ENCODE results near the gene HEATR3. TPM values are rescaled to one million over a fixed set of nuclear protein-coding genes. Genes with fewer than 3 reads are reported as not detected.

Gene HEATR3
- total RNA-seq, 1 donor from 2014 or later = 16.1 TPM

GRCh38 chr16:50047864-50048263, 17.9 kb upstream of the HEATR3 start:
- intact Hi-C loops (cut with micrococcal nuclease) = no loop called here
- POLR2A ChIA-PET = no interaction called here
- H3K4me3 Mint-ChIP-seq = no peak overlapping the region

GRCh38 chr16:50050802-50051201, 15.0 kb upstream of the HEATR3 start:
- peaks cover 11% of the 10 kb centered on the region for H3K27me3 Mint-ChIP-seq
- H3K9me3 Mint-ChIP-seq = peaks cover 10% of the 10 kb centered on the region
- ATAC-seq (ENCODE audit: low read depth) = no peak
- no peak for DNase-seq
- no peak overlapping the region for H3K4me3 Mint-ChIP-seq
- H3K4me1 Mint-ChIP-seq = no peaks in the 10 kb centered on the region
- ChIA-PET CTCF (no interaction called here), POLR2A (no interaction called here)
- no peak for TF ChIP-seq CTCF (IDR thresholded peaks at IDR 0.05)
- H3K27ac Mint-ChIP-seq = no peak overlapping the region
- H3K36me3 Mint-ChIP-seq (ENCODE audit: low read depth) = no peaks in the 10 kb centered on the region
- intact Hi-C loops (cut with micrococcal nuclease) = no loop called here

More at GRCh38 chr16:50047864-50048263, 17.9 kb upstream of the HEATR3 start:
- TF ChIP-seq CTCF (IDR thresholded peaks at IDR 0.05) = no peak
- ATAC-seq (ENCODE audit: low read depth) (no peak), DNase-seq (no peak)
- H3K9me3 Mint-ChIP-seq = peaks cover 5% of the 10 kb centered on the region
- H3K36me3 Mint-ChIP-seq (ENCODE audit: low read depth) = no peaks in the 10 kb centered on the region
- no peak overlapping the region for H3K27ac Mint-ChIP-seq
- CTCF ChIA-PET = no interaction called here
- peaks cover 17% of the 10 kb centered on the region for H3K27me3 Mint-ChIP-seq
- H3K4me1 Mint-ChIP-seq = no peaks in the 10 kb centered on the region

- H3K36me3 Mint-ChIP-seq (ENCODE audit: low read depth) = no peaks in the 10 kb centered on the region
- H3K4me1 Mint-ChIP-seq = no peaks in the 10 kb centered on the region
- TF ChIP-seq CTCF (IDR thresholded peaks at IDR 0.05) = no peak
- POLR2A ChIA-PET = no interaction called here
- CTCF ChIA-PET = no interaction called here
- H3K27ac Mint-ChIP-seq = no peak overlapping the region
- intact Hi-C loops (cut with micrococcal nuclease) = no loop called here
- peaks cover 11% of the 10 kb centered on the region for H3K27me3 Mint-ChIP-seq
- DNase-seq = no peak
- peaks cover 15% of the 10 kb centered on the region for H3K9me3 Mint-ChIP-seq
- no peak overlapping the region for H3K4me3 Mint-ChIP-seq
- no peak for ATAC-seq (ENCODE audit: low read depth)
Measured at GRCh38 chr16:50056226-50056625, 9.5 kb upstream of the HEATR3 start.

- POLR2A ChIA-PET = no interaction called here
- H3K27ac Mint-ChIP-seq = no peak overlapping the region
- intact Hi-C loops (cut with micrococcal nuclease) = no loop called here
- no peak for DNase-seq
- H3K4me3 Mint-ChIP-seq = no peak overlapping the region
- CTCF ChIA-PET = no interaction called here
- H3K4me1 Mint-ChIP-seq = no peaks in the 10 kb centered on the region
- no peak for ATAC-seq (ENCODE audit: low read depth)
- H3K36me3 Mint-ChIP-seq (ENCODE audit: low read depth) = no peaks in the 10 kb centered on the region
- H3K9me3 Mint-ChIP-seq = peaks cover 10% of the 10 kb centered on the region
- TF ChIP-seq CTCF (IDR thresholded peaks at IDR 0.05) = no peak
- H3K27me3 Mint-ChIP-seq = peaks cover 8% of the 10 kb centered on the region
Measured at GRCh38 chr16:50058091-50058771, 7.5 kb upstream of the HEATR3 start.

GRCh38 chr16:50059111-50059510, 6.7 kb upstream of the HEATR3 start:
- ChIA-PET CTCF (interaction anchor here (0.5 kb wide), 1 partner anchor 149 kb away, joined by 3 read pairs; no protein-coding TSS in a partner anchor), POLR2A (no interaction called here)
- no peak for TF ChIP-seq CTCF (IDR thresholded peaks at IDR 0.05)
- intact Hi-C loops (cut with micrococcal nuclease) = no loop called here
- Mint-ChIP-seq H3K4me1 (no peaks in the 10 kb centered on the region), H3K4me3 (no peak overlapping the region), H3K36me3 (ENCODE audit: low read depth) (no peaks in the 10 kb centered on the region), H3K27ac (no peak overlapping the region), H3K9me3 (peaks cover 10% of the 10 kb centered on the region), H3K27me3 (peaks cover 8% of the 10 kb centered on the region)
- DNase-seq (no peak), ATAC-seq (ENCODE audit: low read depth) (no peak)

Data from activated B cell treated with CpG ODN at 0.5 μM for 24 hours (primary cell).